ENCODE measurements around the gene SLF2.
"Not testable (repeated sequence)": the region's sequence is repeated elsewhere in the genome, so short reads cannot be mapped to it uniquely, and the experiment has no call there.

Gene SLF2

DNA sequence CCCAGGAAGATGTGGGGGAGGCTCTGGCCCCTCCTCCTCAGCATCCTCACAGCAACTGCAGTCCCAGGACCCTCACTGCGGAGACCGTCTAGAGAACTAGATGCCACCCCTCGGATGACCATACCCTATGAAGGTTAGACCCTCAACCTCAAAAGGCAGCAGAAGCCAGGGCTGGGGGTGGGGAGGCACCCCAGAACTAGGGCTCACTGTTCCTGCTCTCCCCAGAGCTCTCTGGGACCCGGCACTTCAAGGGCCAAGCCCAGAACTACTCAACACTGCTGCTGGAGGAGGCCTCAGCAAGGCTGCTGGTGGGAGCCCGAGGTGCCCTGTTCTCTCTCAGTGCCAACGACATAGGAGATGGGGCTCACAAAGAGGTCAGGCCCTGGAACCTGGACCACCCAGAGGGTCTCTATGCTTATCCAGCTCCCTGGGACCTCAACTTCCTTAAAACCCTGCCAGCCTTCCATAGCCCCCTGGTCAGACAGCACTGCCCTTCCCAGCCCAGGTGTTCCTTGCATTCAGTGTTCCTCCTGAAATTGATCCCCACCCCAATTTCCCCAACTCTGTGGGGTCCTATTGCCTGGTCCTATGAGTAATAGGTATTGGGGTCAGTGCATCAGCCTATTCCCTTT lies 60.3 kb downstream of the SLF2 start:
- in situ Hi-C loops (cut with HindIII; ENCODE audit: low sequenced_read_pairs): no loop called here
- DNase-seq (ENCODE audit: low read depth): no peak
- no peak for TF ChIP-seq CTCF (IDR thresholded peaks at IDR 0.05; ENCODE audit: low read depth, low read length, missing control alignments)
- no peak overlapping the region for H3K4me3 ChIP-seq (ENCODE audit: low read depth, low read length)

DNA sequence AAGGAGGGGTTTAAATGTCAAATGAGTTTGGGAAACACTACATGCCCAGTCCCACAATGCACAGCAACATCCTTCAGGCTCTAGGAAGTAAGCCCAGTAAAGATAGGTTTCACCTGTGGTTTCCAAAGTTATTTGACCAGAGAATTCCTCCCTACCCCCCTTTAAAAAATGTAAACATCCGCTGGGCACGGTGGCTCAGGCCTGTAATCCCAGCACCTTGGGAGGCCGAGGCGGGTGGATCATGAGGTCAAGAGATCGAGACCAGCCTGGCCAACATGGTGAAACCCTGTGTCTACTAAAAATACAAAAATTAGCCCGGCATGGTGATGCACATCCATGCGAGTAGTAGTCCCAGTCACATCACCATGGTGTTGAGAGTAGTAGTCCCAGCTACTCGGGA lies 62.6 kb downstream of the SLF2 start:
- in situ Hi-C loops (cut with HindIII; ENCODE audit: low sequenced_read_pairs); H3K4me3 ChIP-seq (ENCODE audit: low read depth, low read length): not testable (repeated sequence)

GRCh38 chr10:100976906-100977305 lies 64.1 kb downstream of the SLF2 start:
- H3K4me3 ChIP-seq (ENCODE audit: low read depth, low read length): no peak overlapping the region
- DNase-seq (ENCODE audit: low read depth): no peak
- TF ChIP-seq CTCF (IDR thresholded peaks at IDR 0.05; ENCODE audit: low read depth, low read length, missing control alignments): no peak
- in situ Hi-C loops (cut with HindIII; ENCODE audit: low sequenced_read_pairs): no loop called here

More for the DNA sequence above, 62.6 kb downstream of the SLF2 start:
- DNase-seq (ENCODE audit: low read depth): not testable (repeated sequence)

DNA sequence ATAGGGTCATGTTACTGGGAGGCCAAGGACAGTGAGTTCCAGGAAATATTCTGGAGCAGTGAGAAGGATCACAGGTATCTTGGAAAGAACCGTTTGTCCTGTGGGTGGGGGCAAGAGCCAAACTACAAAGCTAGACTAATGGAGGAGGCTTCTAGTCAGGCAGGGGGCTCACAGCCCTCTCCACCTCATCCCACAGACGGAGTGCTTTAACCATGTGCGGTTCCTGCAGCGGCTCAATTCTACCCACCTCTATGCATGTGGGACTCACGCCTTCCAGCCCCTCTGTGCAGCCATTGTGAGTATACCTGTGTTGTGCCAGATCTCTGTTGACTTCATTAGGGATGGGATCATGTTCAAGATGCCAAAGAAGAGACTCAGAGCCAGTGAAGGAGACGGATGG lies 64.7 kb downstream of the SLF2 start:
- no peak for DNase-seq (ENCODE audit: low read depth)
- in situ Hi-C loops (cut with HindIII; ENCODE audit: low sequenced_read_pairs): no loop called here
- H3K4me3 ChIP-seq (ENCODE audit: low read depth, low read length): no peak overlapping the region
- TF ChIP-seq CTCF (IDR thresholded peaks at IDR 0.05; ENCODE audit: low read depth, low read length, missing control alignments): no peak

- in situ Hi-C loops (cut with HindIII; ENCODE audit: low sequenced_read_pairs): no loop called here
- DNase-seq (ENCODE audit: low read depth): no peak
- TF ChIP-seq CTCF (IDR thresholded peaks at IDR 0.05; ENCODE audit: low read depth, low read length, missing control alignments): no peak
- H3K4me3 ChIP-seq (ENCODE audit: low read depth, low read length): no peak overlapping the region
Measured at GRCh38 chr10:100978121-100978900, 65.5 kb downstream of the SLF2 start.

- no peak for DNase-seq (ENCODE audit: low read depth)
- H3K4me3 ChIP-seq (ENCODE audit: low read depth, low read length): no peak overlapping the region
- in situ Hi-C loops (cut with HindIII; ENCODE audit: low sequenced_read_pairs): no loop called here
- TF ChIP-seq CTCF (IDR thresholded peaks at IDR 0.05; ENCODE audit: low read depth, low read length, missing control alignments): no peak
Measured at GRCh38 chr10:100978901-100979195, 66.1 kb downstream of the SLF2 start.

- in situ Hi-C loops (cut with HindIII; ENCODE audit: low sequenced_read_pairs): no loop called here
- TF ChIP-seq CTCF (IDR thresholded peaks at IDR 0.05; ENCODE audit: low read depth, low read length, missing control alignments): no peak
- DNase-seq (ENCODE audit: low read depth): no peak
- no peak overlapping the region for H3K4me3 ChIP-seq (ENCODE audit: low read depth, low read length)
Measured at GRCh38 chr10:100979791-100980272, 67.1 kb downstream of the SLF2 start.
